ENCODE measurements around the gene MAPK14.

Gene MAPK14

GRCh38 chr6:36089048-36089447 is 61.4 kb downstream of the MAPK14 start:
- peaks cover 42% of the 10 kb centered on the region for H3K36me3 ChIP-seq (ENCODE audit: control insufficient read depth, insufficient read depth, low read length, severe bottlenecking)

GRCh38 chr6:36094238-36094637 is 66.6 kb downstream of the MAPK14 start:
- Histone ChIP-seq H3K27me3 (replicated peaks; ENCODE audit: control insufficient read depth, insufficient read depth, low read length) (no peaks in the 10 kb centered on the region), H3K9me3 (ENCODE audit: control insufficient read depth, low read length) (no peaks in the 10 kb centered on the region), H3K4me1 (ENCODE audit: control insufficient read depth, insufficient read depth, low read length) (peaks cover 19% of the 10 kb centered on the region), H3K36me3 (ENCODE audit: control insufficient read depth, insufficient read depth, low read length, severe bottlenecking) (peaks cover 42% of the 10 kb centered on the region), H3K4me3 (ENCODE audit: low read length) (no peak overlapping the region), H3K9ac (ENCODE audit: low read length) (no peak overlapping the region)
- DNase-seq (ENCODE audit: low read depth): no peak

More at GRCh38 chr6:36089048-36089447, 61.4 kb downstream of the MAPK14 start:
- no peak for DNase-seq (ENCODE audit: low read depth)
- Histone ChIP-seq H3K9ac (ENCODE audit: low read length) (no peak overlapping the region), H3K27me3 (replicated peaks; ENCODE audit: control insufficient read depth, insufficient read depth, low read length) (no peaks in the 10 kb centered on the region), H3K4me1 (ENCODE audit: control insufficient read depth, insufficient read depth, low read length) (peaks cover 3% of the 10 kb centered on the region), H3K9me3 (ENCODE audit: control insufficient read depth, low read length) (no peaks in the 10 kb centered on the region), H3K4me3 (ENCODE audit: low read length) (no peak overlapping the region)

GRCh38 chr6:36094753-36095496 is 67.3 kb downstream of the MAPK14 start:
- H3K9me3 ChIP-seq (ENCODE audit: control insufficient read depth, low read length): no peaks in the 10 kb centered on the region
- peak; percentile 90 for DNase-seq (ENCODE audit: low read depth)
- H3K9ac ChIP-seq (ENCODE audit: low read length): peak overlapping the region; percentile 52
- no peaks in the 10 kb centered on the region for H3K27me3 ChIP-seq (replicated peaks; ENCODE audit: control insufficient read depth, insufficient read depth, low read length)
- H3K4me1 ChIP-seq (ENCODE audit: control insufficient read depth, insufficient read depth, low read length): peaks cover 22% of the 10 kb centered on the region
- peaks cover 42% of the 10 kb centered on the region for H3K36me3 ChIP-seq (ENCODE audit: control insufficient read depth, insufficient read depth, low read length, severe bottlenecking)
- H3K4me3 ChIP-seq (ENCODE audit: low read length): no peak overlapping the region

GRCh38 chr6:36095497-36096391 is 68.1 kb downstream of the MAPK14 start:
- no peak for DNase-seq (ENCODE audit: low read depth)
- Histone ChIP-seq H3K9me3 (ENCODE audit: control insufficient read depth, low read length) (no peaks in the 10 kb centered on the region), H3K4me1 (ENCODE audit: control insufficient read depth, insufficient read depth, low read length) (peaks cover 22% of the 10 kb centered on the region), H3K9ac (ENCODE audit: low read length) (no peak overlapping the region), H3K4me3 (ENCODE audit: low read length) (no peak overlapping the region), H3K27me3 (replicated peaks; ENCODE audit: control insufficient read depth, insufficient read depth, low read length) (no peaks in the 10 kb centered on the region), H3K36me3 (ENCODE audit: control insufficient read depth, insufficient read depth, low read length, severe bottlenecking) (peaks cover 47% of the 10 kb centered on the region)

GRCh38 chr6:36098253-36098919 is 70.8 kb downstream of the MAPK14 start:
- H3K36me3 ChIP-seq (ENCODE audit: control insufficient read depth, insufficient read depth, low read length, severe bottlenecking): peaks cover 48% of the 10 kb centered on the region
- H3K4me3 ChIP-seq (ENCODE audit: low read length): no peak overlapping the region
- H3K9me3 ChIP-seq (ENCODE audit: control insufficient read depth, low read length): no peaks in the 10 kb centered on the region
- peak overlapping the region; percentile 5 for H3K9ac ChIP-seq (ENCODE audit: low read length)
- H3K4me1 ChIP-seq (ENCODE audit: control insufficient read depth, insufficient read depth, low read length): peaks cover 22% of the 10 kb centered on the region
- H3K27me3 ChIP-seq (replicated peaks; ENCODE audit: control insufficient read depth, insufficient read depth, low read length): no peaks in the 10 kb centered on the region
- DNase-seq (ENCODE audit: low read depth): no peak

GRCh38 chr6:36098920-36099647 is 71.5 kb downstream of the MAPK14 start:
- H3K9ac ChIP-seq (ENCODE audit: low read length): peak overlapping the region; percentile 5
- no peak overlapping the region for H3K4me3 ChIP-seq (ENCODE audit: low read length)
- peaks cover 19% of the 10 kb centered on the region for H3K4me1 ChIP-seq (ENCODE audit: control insufficient read depth, insufficient read depth, low read length)
- DNase-seq (ENCODE audit: low read depth): no peak
- H3K9me3 ChIP-seq (ENCODE audit: control insufficient read depth, low read length): no peaks in the 10 kb centered on the region
- peaks cover 55% of the 10 kb centered on the region for H3K36me3 ChIP-seq (ENCODE audit: control insufficient read depth, insufficient read depth, low read length, severe bottlenecking)
- H3K27me3 ChIP-seq (replicated peaks; ENCODE audit: control insufficient read depth, insufficient read depth, low read length): no peaks in the 10 kb centered on the region

GRCh38 chr6:36099869-36100483 is 72.4 kb downstream of the MAPK14 start:
- Histone ChIP-seq H3K36me3 (ENCODE audit: control insufficient read depth, insufficient read depth, low read length, severe bottlenecking) (peaks cover 61% of the 10 kb centered on the region), H3K9me3 (ENCODE audit: control insufficient read depth, low read length) (no peaks in the 10 kb centered on the region), H3K9ac (ENCODE audit: low read length) (no peak overlapping the region), H3K4me3 (ENCODE audit: low read length) (no peak overlapping the region), H3K27me3 (replicated peaks; ENCODE audit: control insufficient read depth, insufficient read depth, low read length) (no peaks in the 10 kb centered on the region), H3K4me1 (ENCODE audit: control insufficient read depth, insufficient read depth, low read length) (peaks cover 17% of the 10 kb centered on the region)
- no peak for DNase-seq (ENCODE audit: low read depth)

- Histone ChIP-seq H3K27me3 (replicated peaks; ENCODE audit: control insufficient read depth, insufficient read depth, low read length) (no peaks in the 10 kb centered on the region), H3K36me3 (ENCODE audit: control insufficient read depth, insufficient read depth, low read length, severe bottlenecking) (peaks cover 57% of the 10 kb centered on the region), H3K4me3 (ENCODE audit: low read length) (no peak overlapping the region), H3K9ac (ENCODE audit: low read length) (no peak overlapping the region), H3K9me3 (ENCODE audit: control insufficient read depth, low read length) (no peaks in the 10 kb centered on the region), H3K4me1 (ENCODE audit: control insufficient read depth, insufficient read depth, low read length) (peaks cover 16% of the 10 kb centered on the region)
- DNase-seq (ENCODE audit: low read depth): no peak
Observed at GRCh38 chr6:36101691-36102090, 74.1 kb downstream of the MAPK14 start.

GRCh38 chr6:36102853-36103252 is 75.2 kb downstream of the MAPK14 start:
- H3K4me3 ChIP-seq (ENCODE audit: low read length): no peak overlapping the region
- H3K9me3 ChIP-seq (ENCODE audit: control insufficient read depth, low read length): no peaks in the 10 kb centered on the region
- H3K4me1 ChIP-seq (ENCODE audit: control insufficient read depth, insufficient read depth, low read length): peaks cover 16% of the 10 kb centered on the region
- H3K36me3 ChIP-seq (ENCODE audit: control insufficient read depth, insufficient read depth, low read length, severe bottlenecking): peaks cover 62% of the 10 kb centered on the region
- H3K27me3 ChIP-seq (replicated peaks; ENCODE audit: control insufficient read depth, insufficient read depth, low read length): no peaks in the 10 kb centered on the region
- DNase-seq (ENCODE audit: low read depth): no peak
- no peak overlapping the region for H3K9ac ChIP-seq (ENCODE audit: low read length)

- Histone ChIP-seq H3K9me3 (ENCODE audit: control insufficient read depth, low read length) (no peaks in the 10 kb centered on the region), H3K4me3 (ENCODE audit: low read length) (no peak overlapping the region), H3K27me3 (replicated peaks; ENCODE audit: control insufficient read depth, insufficient read depth, low read length) (no peaks in the 10 kb centered on the region), H3K4me1 (ENCODE audit: control insufficient read depth, insufficient read depth, low read length) (peaks cover 9% of the 10 kb centered on the region), H3K9ac (ENCODE audit: low read length) (no peak overlapping the region), H3K36me3 (ENCODE audit: control insufficient read depth, insufficient read depth, low read length, severe bottlenecking) (peaks cover 79% of the 10 kb centered on the region)
- DNase-seq (ENCODE audit: low read depth): peak; percentile 28
Observed at GRCh38 chr6:36104836-36105235, 77.2 kb downstream of the MAPK14 start.

All from adipocyte (in vitro differentiated cells).